Immature natural killer cell (primary cell): ENCODE results near the gene PHETA1. TPM values are rescaled to one million over a fixed set of nuclear protein-coding genes. Genes with fewer than 3 reads are reported as not detected.
"Not testable (repeated sequence)": the region's sequence is repeated elsewhere in the genome, so short reads cannot be mapped to it uniquely, and the experiment has no call there.

Source experiments
- DNase-seq, 3 donors: peaks; one replicate each; pipeline ENCODE4 v3.0.0; 2022; ENCODE audit warnings: mixed read lengths in 1 of 3
- H3K27ac Mint-ChIP-seq, 6 donors: one replicate each; pipeline ENCODE4 v1.8.0; 2020; ENCODE audit warnings: mixed read lengths in 6 of 6, mild to moderate bottlenecking in 5 of 6, inconsistent platforms in 4 of 6, moderate library complexity in 3 of 6
- H3K27me3 Mint-ChIP-seq, 3 donors: one replicate each; pipeline ENCODE4 v1.8.0; 2020 to 2021; ENCODE audit warnings: low read depth in 3 of 3, mild to moderate bottlenecking in 3 of 3, mixed read lengths in 3 of 3, moderate library complexity in 3 of 3, inconsistent platforms in 1 of 3
- H3K36me3 Mint-ChIP-seq, 3 donors: one replicate each; pipeline ENCODE4 v1.8.0; 2020; ENCODE audit warnings: mixed read lengths in 3 of 3, inconsistent platforms in 2 of 3, mild to moderate bottlenecking in 2 of 3
- H3K4me1 Mint-ChIP-seq, 2 donors: one replicate each; pipeline ENCODE4 v1.8.0; 2020; ENCODE audit warnings: inconsistent platforms in 2 of 2, mild to moderate bottlenecking in 2 of 2, mixed read lengths in 2 of 2, moderate library complexity in 1 of 2
- H3K4me3 Mint-ChIP-seq, 5 donors: one replicate each; pipeline ENCODE4 v1.8.0; 2020; ENCODE audit warnings: mild to moderate bottlenecking in 5 of 5, mixed read lengths in 5 of 5, inconsistent platforms in 3 of 5, moderate library complexity in 3 of 5
- H3K9me3 Mint-ChIP-seq, 6 donors: one replicate each; pipeline ENCODE4 v1.8.0; 2020; ENCODE audit warnings: mild to moderate bottlenecking in 6 of 6, mixed read lengths in 6 of 6, inconsistent platforms in 4 of 6, moderate library complexity in 3 of 6
- polyA plus RNA-seq, 3 donors: library from polyadenylated mRNA; unstranded; fragments of 300-500 nt; fragmentation: Illumina TruSeq; gene quantifications; one replicate each; pipeline ENCODE4 v1.2.3, GENCODE V29; 2021

PHETA1 gene
- polyA plus RNA-seq, 3 donors from 2014 or later, result 2.0 to 5.5 (median 2.1) TPM

DNA sequence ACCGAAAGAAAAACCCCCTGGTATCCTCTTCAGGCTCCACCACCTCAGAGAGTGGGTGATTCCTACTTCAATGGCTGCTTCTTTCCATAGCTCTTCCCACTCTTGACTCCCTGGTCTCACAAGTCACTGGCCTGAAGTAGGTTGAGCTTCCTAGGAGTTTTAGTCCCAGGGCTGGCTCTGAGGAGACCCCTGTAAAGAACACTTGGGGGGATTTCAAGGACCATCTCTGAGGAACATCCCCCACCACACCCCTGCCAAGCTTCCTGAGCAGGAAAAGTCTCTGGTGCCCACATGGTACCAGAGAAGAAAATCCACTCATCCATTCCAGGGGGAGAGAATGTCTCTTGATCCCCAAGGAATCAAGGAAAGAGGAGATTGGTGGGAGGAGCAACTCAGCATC is 25.7 kb downstream of the PHETA1 start:
- no peak for DNase-seq
- no peak overlapping the region for H3K27ac Mint-ChIP-seq
- H3K4me3 Mint-ChIP-seq, result no peak overlapping the region
- H3K4me1 Mint-ChIP-seq, result no peaks in the 10 kb centered on the region
- H3K36me3 Mint-ChIP-seq, result no peaks in the 10 kb centered on the region
- peaks cover 0 to 8% (median 1%) of the 10 kb centered on the region in 6 donors for H3K9me3 Mint-ChIP-seq
- peaks cover 0 to 2% (median 2%) of the 10 kb centered on the region in 3 donors for H3K27me3 Mint-ChIP-seq

- H3K9me3 Mint-ChIP-seq, result peaks cover 0 to 5% (median 0%) of the 10 kb centered on the region in 6 donors
- peaks cover 0 to 2% (median 2%) of the 10 kb centered on the region in 3 donors for H3K27me3 Mint-ChIP-seq
- no peaks in the 10 kb centered on the region for H3K36me3 Mint-ChIP-seq
- H3K4me3 Mint-ChIP-seq, result no peak overlapping the region
- DNase-seq, result no peak
- no peak overlapping the region for H3K27ac Mint-ChIP-seq
- H3K4me1 Mint-ChIP-seq, result no peaks in the 10 kb centered on the region
Observed at GRCh38 chr12:111342376-111342775, 26.5 kb downstream of the PHETA1 start.

- Mint-ChIP-seq H3K27ac (no peak overlapping the region), H3K36me3 (no peaks in the 10 kb centered on the region), H3K4me3 (no peak overlapping the region), H3K27me3 (peaks cover 0 to 2% (median 0%) of the 10 kb centered on the region in 3 donors), H3K9me3 (no peaks in the 10 kb centered on the region), H3K4me1 (no peaks in the 10 kb centered on the region)
- DNase-seq, result no peak
Observed at GRCh38 chr12:111341426-111342065, 27.3 kb downstream of the PHETA1 start.

GRCh38 chr12:111340680-111341079 is 28.2 kb downstream of the PHETA1 start:
- not testable (repeated sequence) for DNase-seq, H3K27ac Mint-ChIP-seq, H3K36me3 Mint-ChIP-seq, H3K4me3 Mint-ChIP-seq, H3K27me3 Mint-ChIP-seq, H3K4me1 Mint-ChIP-seq, H3K9me3 Mint-ChIP-seq

DNA sequence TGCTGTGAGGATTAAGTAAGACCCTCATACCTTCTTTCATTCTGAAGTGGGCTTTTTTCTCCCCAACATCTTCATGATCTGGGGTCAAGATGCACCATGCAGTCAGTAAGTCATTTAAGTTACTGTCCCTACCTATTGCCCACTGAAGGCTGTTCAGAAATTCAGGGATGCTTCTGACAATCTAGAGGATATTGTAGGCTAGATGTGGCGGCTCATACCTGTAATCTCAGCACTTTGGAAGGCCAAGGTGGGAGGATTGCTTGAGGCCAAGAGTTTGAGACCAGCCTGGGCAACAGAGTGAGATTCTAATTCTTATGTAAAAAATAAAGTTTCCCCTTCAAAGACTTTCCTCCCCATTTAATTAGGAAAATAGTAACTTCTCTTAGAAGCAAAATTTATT is 28.7 kb downstream of the PHETA1 start:
- H3K4me3 Mint-ChIP-seq, result no peak overlapping the region
- peaks cover 0 to 2% (median 0%) of the 10 kb centered on the region in 3 donors for H3K27me3 Mint-ChIP-seq
- no peak overlapping the region for H3K27ac Mint-ChIP-seq
- no peaks in the 10 kb centered on the region for H3K9me3 Mint-ChIP-seq
- no peak for DNase-seq
- H3K36me3 Mint-ChIP-seq, result no peaks in the 10 kb centered on the region
- no peaks in the 10 kb centered on the region for H3K4me1 Mint-ChIP-seq

- H3K4me3 Mint-ChIP-seq, result no peak overlapping the region
- H3K27me3 Mint-ChIP-seq, result peaks cover 0 to 2% (median 1%) of the 10 kb centered on the region in 3 donors
- no peaks in the 10 kb centered on the region for H3K36me3 Mint-ChIP-seq
- H3K4me1 Mint-ChIP-seq, result no peaks in the 10 kb centered on the region
- H3K9me3 Mint-ChIP-seq, result no peaks in the 10 kb centered on the region
- no peak overlapping the region for H3K27ac Mint-ChIP-seq
- no peak for DNase-seq
Observed at GRCh38 chr12:111339321-111339938, 29.5 kb downstream of the PHETA1 start.

DNA sequence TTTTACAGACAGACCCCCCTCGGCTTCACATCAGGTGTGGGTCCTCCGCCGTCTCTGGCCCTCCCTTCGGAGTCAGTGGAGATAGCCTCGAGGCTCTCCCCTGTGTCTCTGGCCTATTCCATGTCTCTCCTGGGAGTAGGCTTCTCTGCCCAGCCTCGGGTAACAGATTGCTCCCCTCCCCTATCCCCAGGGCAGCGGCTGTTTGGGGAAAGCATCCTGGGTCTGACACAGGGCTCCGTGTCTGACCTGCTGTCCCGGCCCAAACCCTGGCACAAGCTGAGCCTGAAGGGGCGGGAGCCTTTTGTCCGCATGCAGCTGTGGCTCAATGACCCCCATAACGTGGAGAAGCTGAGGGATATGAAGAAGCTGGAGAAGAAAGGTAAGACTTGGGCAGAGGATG is 30.8 kb downstream of the PHETA1 start:
- H3K9me3 Mint-ChIP-seq, result no peaks in the 10 kb centered on the region
- no peaks in the 10 kb centered on the region for H3K36me3 Mint-ChIP-seq
- no peak overlapping the region for H3K4me3 Mint-ChIP-seq
- no peaks in the 10 kb centered on the region for H3K4me1 Mint-ChIP-seq
- no peak for DNase-seq
- H3K27me3 Mint-ChIP-seq, result peaks cover 0 to 7% (median 1%) of the 10 kb centered on the region in 3 donors
- H3K27ac Mint-ChIP-seq, result no peak overlapping the region

DNA sequence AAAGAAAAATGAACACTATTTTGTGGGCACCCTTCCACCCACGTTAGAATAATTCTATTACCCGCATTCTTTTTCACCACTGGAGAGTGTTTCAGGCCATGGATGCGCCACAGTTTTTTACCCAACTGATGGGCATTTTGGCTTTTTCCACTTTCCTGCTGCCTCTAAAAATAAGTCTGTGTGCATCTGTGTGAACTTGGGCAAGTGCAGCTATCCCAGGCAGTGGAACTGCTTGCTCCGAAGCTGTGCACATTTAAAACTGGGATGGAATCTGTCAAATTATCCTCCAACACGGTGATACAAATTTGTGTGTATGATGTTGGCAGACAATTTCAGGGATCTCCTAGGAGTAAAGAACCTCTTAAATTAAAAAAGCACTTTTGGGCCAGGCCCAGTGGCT is 31.5 kb downstream of the PHETA1 start:
- no peak overlapping the region for H3K27ac Mint-ChIP-seq

DNA sequence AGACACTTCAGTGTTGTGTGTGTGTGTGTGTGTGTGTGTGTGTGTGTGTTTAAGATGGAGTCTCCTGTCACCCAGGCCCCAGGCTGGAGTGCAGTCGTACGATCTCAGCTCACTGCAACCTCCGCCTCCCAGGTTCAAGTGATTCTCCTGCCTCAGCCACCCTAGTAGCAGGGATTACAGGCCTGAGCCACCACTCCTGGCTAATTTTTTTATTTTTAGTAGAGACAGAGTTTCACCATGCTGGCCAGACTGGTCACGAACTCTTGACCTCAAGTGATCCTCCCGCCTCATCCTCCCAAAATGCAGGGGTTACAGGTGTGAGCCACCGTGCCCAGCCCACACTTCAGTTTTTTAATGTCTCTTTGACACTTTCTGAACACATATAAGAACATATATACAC is 32.5 kb downstream of the PHETA1 start:
- H3K36me3 Mint-ChIP-seq, H3K9me3 Mint-ChIP-seq, DNase-seq, H3K27ac Mint-ChIP-seq, H3K4me1 Mint-ChIP-seq, H3K4me3 Mint-ChIP-seq: not testable (repeated sequence)
- H3K27me3 Mint-ChIP-seq, result peaks cover 0 to 11% (median 1%) of the 10 kb centered on the region in 3 donors

More for the DNA sequence above, 31.5 kb downstream of the PHETA1 start:
- Mint-ChIP-seq H3K36me3 (no peaks in the 10 kb centered on the region), H3K9me3 (no peaks in the 10 kb centered on the region), H3K27me3 (peaks cover 0 to 9% (median 1%) of the 10 kb centered on the region in 3 donors), H3K4me1 (no peaks in the 10 kb centered on the region), H3K4me3 (no peak overlapping the region)
- no peak for DNase-seq

DNA sequence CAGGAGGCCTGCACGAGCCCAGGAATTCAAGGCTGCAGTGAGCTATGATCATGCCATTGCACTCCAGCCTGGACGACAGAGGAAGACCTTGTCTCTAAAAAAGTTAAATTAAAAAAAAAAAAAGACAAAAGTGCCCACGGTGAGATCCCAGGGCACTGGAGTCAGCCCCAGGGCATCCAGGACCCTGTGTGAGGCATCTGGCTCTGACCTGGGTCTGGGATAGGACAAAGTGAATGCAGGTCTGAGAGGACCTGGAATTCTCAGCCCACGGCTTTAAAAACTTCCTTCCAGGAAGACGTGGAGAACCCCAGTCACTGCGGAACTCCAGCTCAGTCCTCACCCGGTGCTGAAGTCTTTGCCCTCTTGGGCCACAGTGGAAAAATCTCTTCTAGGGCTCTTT is 33.1 kb downstream of the PHETA1 start:
- H3K36me3 Mint-ChIP-seq, result no peaks in the 10 kb centered on the region
- DNase-seq, result no peak
- H3K27me3 Mint-ChIP-seq, result peaks cover 0 to 11% (median 1%) of the 10 kb centered on the region in 3 donors
- no peaks in the 10 kb centered on the region for H3K9me3 Mint-ChIP-seq
- H3K4me3 Mint-ChIP-seq, result no peak overlapping the region
- H3K27ac Mint-ChIP-seq, result no peak overlapping the region
- no peaks in the 10 kb centered on the region for H3K4me1 Mint-ChIP-seq

DNA sequence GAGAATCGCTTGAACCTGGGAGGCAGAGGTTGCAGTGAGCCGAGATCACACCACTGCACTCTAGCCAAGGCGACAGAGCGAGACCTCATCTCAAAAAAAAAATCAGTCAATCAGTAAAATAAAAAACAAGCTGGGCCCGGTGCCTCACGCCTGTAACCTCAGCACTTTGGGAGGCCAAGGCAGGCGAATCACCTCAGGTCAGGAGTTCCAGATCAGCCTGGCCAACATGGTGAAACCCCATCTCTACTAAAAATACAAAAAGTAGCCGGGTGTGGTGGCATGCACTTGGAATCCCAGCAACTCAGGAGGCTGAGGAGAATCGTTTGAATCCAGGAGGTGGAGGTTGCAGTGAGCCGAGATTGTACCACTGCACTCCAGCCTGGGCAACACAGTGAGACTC is 33.6 kb downstream of the PHETA1 start:
- not testable (repeated sequence) for H3K4me3 Mint-ChIP-seq, H3K4me1 Mint-ChIP-seq, H3K9me3 Mint-ChIP-seq, H3K36me3 Mint-ChIP-seq, H3K27ac Mint-ChIP-seq, DNase-seq
- H3K27me3 Mint-ChIP-seq, result peaks cover 0 to 11% (median 1%) of the 10 kb centered on the region in 3 donors

DNA sequence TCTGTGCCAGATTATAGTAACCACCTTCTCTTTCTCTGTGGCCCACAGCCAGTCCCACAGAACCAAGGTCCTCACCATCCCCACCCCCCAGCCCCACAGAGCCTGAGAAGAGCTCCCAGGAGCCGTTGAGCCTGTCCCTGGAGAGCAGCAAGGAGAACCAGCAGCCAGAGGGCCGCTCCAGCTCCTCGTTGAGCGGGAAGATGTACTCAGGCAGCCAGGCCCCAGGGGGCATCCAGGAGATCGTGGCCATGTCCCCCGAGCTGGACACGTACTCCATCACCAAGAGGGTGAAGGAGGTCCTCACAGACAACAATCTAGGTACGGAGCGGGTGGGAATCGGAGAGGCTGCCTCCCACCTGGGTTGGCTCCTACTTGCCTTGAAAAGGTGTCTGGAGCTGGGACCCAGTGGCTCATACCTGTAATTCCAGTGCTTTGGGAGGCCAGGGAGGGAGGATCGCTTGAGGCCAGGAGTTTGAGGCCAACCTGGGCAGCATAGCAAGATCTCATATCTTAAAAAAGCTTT is 34.4 kb downstream of the PHETA1 start:
- Mint-ChIP-seq H3K4me1 (no peaks in the 10 kb centered on the region), H3K9me3 (no peaks in the 10 kb centered on the region), H3K4me3 (no peak overlapping the region), H3K36me3 (no peaks in the 10 kb centered on the region), H3K27me3 (peaks cover 0 to 11% (median 3%) of the 10 kb centered on the region in 3 donors), H3K27ac (no peak overlapping the region)
- DNase-seq, result no peak

GRCh38 chr12:111330800-111331752 is 37.8 kb downstream of the PHETA1 start:
- Mint-ChIP-seq H3K36me3 (no peaks in the 10 kb centered on the region), H3K27ac (no peak overlapping the region), H3K4me1 (peaks cover 10 to 12% of the 10 kb centered on the region in 2 donors), H3K27me3 (peaks cover 4 to 22% (median 16%) of the 10 kb centered on the region in 3 donors), H3K4me3 (no peak overlapping the region), H3K9me3 (no peaks in the 10 kb centered on the region)
- peak in 1 of 3 donors; percentile 14 for DNase-seq

GRCh38 chr12:111328138-111328537 is 40.8 kb downstream of the PHETA1 start:
- Mint-ChIP-seq H3K9me3 (no peaks in the 10 kb centered on the region), H3K4me3 (no peak overlapping the region), H3K36me3 (no peaks in the 10 kb centered on the region), H3K4me1 (peaks cover 10 to 12% of the 10 kb centered on the region in 2 donors), H3K27me3 (peaks cover 9 to 25% (median 24%) of the 10 kb centered on the region in 3 donors), H3K27ac (no peak overlapping the region)
- DNase-seq, result no peak
